ENCODE data around the gene SRRT.
A peak's percentile ranks its signal among the peaks of the same experiment; 100 is the strongest.

GRCh38 chr7:100852048-100852872, 22.6 kb upstream of the SRRT start, which contains the start of gene SLC12A9:
- TF ChIP-seq, protein P1, sequence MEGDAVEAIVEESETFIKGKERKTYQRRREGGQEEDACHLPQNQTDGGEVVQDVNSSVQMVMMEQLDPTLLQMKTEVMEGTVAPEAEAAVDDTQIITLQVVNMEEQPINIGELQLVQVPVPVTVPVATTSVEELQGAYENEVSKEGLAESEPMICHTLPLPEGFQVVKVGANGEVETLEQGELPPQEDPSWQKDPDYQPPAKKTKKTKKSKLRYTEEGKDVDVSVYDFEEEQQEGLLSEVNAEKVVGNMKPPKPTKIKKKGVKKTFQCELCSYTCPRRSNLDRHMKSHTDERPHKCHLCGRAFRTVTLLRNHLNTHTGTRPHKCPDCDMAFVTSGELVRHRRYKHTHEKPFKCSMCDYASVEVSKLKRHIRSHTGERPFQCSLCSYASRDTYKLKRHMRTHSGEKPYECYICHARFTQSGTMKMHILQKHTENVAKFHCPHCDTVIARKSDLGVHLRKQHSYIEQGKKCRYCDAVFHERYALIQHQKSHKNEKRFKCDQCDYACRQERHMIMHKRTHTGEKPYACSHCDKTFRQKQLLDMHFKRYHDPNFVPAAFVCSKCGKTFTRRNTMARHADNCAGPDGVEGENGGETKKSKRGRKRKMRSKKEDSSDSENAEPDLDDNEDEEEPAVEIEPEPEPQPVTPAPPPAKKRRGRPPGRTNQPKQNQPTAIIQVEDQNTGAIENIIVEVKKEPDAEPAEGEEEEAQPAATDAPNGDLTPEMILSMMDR (IDR thresholded peaks at IDR 0.05), result peak; percentile 96
- TF ChIP-seq EZH2 (IDR thresholded peaks at IDR 0.05; ENCODE audit: borderline replicate concordance, insufficient read depth, low read depth, low read length, poor library complexity, severe bottlenecking), result no peak
